B cell (primary cell): ENCODE results near the gene CREM.

Experiments
- CTCF ChIP-seq: fragments of 200-600 bp; IDR thresholded peaks from one replicate; pipeline ENCODE4 v1.8.0; 2022; ENCODE audit warnings: antibody characterized with exemption, mild to moderate bottlenecking
- EZH2 ChIP-seq: IDR thresholded peaks from 2 replicates; pipeline ENCODE4 v1.6.1; 2012; ENCODE audit warnings: borderline replicate concordance, low read depth, mild to moderate bottlenecking, moderate library complexity, low read length; ENCODE audit not compliant: insufficient read depth, poor library complexity, severe bottlenecking

GRCh38 chr10:35232527-35232926, 105.9 kb downstream of the CREM start:
- TF ChIP-seq CTCF, result no peak
- TF ChIP-seq EZH2, result no peak
